ENCODE data around the gene DSCAML1.

DSCAML1 gene

GRCh38 chr11:117833401-117833891, 36.4 kb upstream of the DSCAML1 start:
- no peak for DNase-seq (ENCODE audit: extremely low read depth in 1 of 2, low read depth in 1 of 2)

- DNase-seq (ENCODE audit: extremely low read depth in 1 of 2, low read depth in 1 of 2) = no peak
Measured at GRCh38 chr11:117832511-117832910, 35.5 kb upstream of the DSCAML1 start.

GRCh38 chr11:117831661-117832415, 34.8 kb upstream of the DSCAML1 start:
- DNase-seq (ENCODE audit: extremely low read depth in 1 of 2, low read depth in 1 of 2) = no peak

- DNase-seq (ENCODE audit: extremely low read depth in 1 of 2, low read depth in 1 of 2) = no peak
Measured at GRCh38 chr11:117830674-117831351, 33.8 kb upstream of the DSCAML1 start.

- no peak for DNase-seq (ENCODE audit: extremely low read depth in 1 of 2, low read depth in 1 of 2)
Measured at GRCh38 chr11:117830072-117830471, 33.1 kb upstream of the DSCAML1 start.

GRCh38 chr11:117829369-117829725, 32.3 kb upstream of the DSCAML1 start:
- no peak for DNase-seq (ENCODE audit: extremely low read depth in 1 of 2, low read depth in 1 of 2)

GRCh38 chr11:117828611-117829368, 31.8 kb upstream of the DSCAML1 start:
- peak; percentile 82 to 84 for DNase-seq (ENCODE audit: extremely low read depth in 1 of 2, low read depth in 1 of 2)

- DNase-seq (ENCODE audit: extremely low read depth in 1 of 2, low read depth in 1 of 2) = no peak
Measured at GRCh38 chr11:117827521-117828511, 30.8 kb upstream of the DSCAML1 start.

GRCh38 chr11:117826832-117827231, 29.8 kb upstream of the DSCAML1 start:
- DNase-seq (ENCODE audit: extremely low read depth in 1 of 2, low read depth in 1 of 2) = no peak

GRCh38 chr11:117826190-117826570, 29.2 kb upstream of the DSCAML1 start:
- DNase-seq (ENCODE audit: extremely low read depth in 1 of 2, low read depth in 1 of 2) = no peak

- no peak for DNase-seq (ENCODE audit: extremely low read depth in 1 of 2, low read depth in 1 of 2)
Measured at GRCh38 chr11:117825538-117826189, 28.6 kb upstream of the DSCAML1 start.

- no peak for DNase-seq (ENCODE audit: extremely low read depth in 1 of 2, low read depth in 1 of 2)
Measured at GRCh38 chr11:117824571-117825537, 27.8 kb upstream of the DSCAML1 start, which contains the start of gene FXYD2. TSS of gene FXYD2 (minus strand) at chr11:117824744. CDS start at chr11:117824678, 66 bp downstream.

GRCh38 chr11:117823946-117824420, 27.0 kb upstream of the DSCAML1 start:
- no peak for DNase-seq (ENCODE audit: extremely low read depth in 1 of 2, low read depth in 1 of 2)

- DNase-seq (ENCODE audit: extremely low read depth in 1 of 2, low read depth in 1 of 2) = no peak
Measured at GRCh38 chr11:117823294-117823945, 26.4 kb upstream of the DSCAML1 start.

- DNase-seq (ENCODE audit: extremely low read depth in 1 of 2, low read depth in 1 of 2) = peak in 1 of 2 donors; percentile 45
Measured at GRCh38 chr11:117822074-117823033, 25.3 kb upstream of the DSCAML1 start.

- no peak for DNase-seq (ENCODE audit: extremely low read depth in 1 of 2, low read depth in 1 of 2)
Measured at GRCh38 chr11:117821431-117821830, 24.4 kb upstream of the DSCAML1 start.

- no peak for DNase-seq (ENCODE audit: extremely low read depth in 1 of 2, low read depth in 1 of 2)
Measured at GRCh38 chr11:117820516-117820915, 23.5 kb upstream of the DSCAML1 start.

Measured in activated CD8-positive, alpha-beta memory T cell treated with anti-CD3 and anti-CD28 coated beads for 1 hour (primary cell).